ENCODE results near the gene NELL2. TPM values are rescaled to one million over a fixed set of nuclear protein-coding genes. Genes with fewer than 3 reads are reported as not detected.

The NELL2 gene
- total RNA-seq, 1 donor from 2014 or later, result not detected

DNA sequence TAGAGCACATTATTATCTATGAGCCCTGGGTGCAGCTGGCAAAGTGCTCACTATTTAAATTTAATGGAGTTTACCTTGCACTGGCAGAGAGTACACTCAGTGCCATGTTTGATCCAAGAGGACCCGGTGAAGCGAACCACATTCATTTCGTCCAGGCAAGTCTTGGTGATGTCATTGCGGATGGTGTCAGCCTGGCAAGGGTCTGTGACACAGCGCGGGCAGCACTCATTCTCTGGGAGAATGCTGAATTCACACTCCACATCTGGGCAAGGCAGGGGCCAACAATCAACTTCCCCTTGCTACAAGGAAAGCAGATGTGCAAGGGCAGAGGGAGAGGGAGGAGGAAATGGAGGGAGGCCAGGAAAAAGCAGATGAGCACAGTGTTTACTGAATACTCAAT is 356.2 kb downstream of the NELL2 start:
- ATAC-seq (no peak), DNase-seq (ENCODE audit: missing footprints) (no peak)
- intact Hi-C loops (cut with DNase I), result no loop called here

DNA sequence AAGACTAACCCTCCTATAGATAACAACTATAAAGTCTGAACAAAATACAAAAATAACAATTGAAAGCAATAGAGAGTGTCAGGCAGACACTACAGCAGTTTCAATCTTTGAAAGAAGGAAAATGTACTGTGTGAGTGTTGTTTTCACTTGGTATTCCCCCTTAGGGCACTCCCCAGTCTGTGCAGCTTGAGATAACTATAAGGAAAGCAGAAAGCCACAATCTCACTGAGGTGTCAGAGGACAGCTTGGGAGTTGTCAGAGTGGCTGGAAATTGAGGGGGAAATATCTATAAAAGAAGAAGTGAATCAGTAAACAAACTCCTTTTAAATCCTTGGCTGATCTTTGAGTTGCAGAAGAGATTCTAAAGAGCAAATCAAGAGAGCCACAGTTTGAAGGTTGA is 364.8 kb downstream of the NELL2 start:
- no peak for ATAC-seq
- intact Hi-C loops (cut with DNase I), result no loop called here
- DNase-seq (ENCODE audit: missing footprints), result no peak

DNA sequence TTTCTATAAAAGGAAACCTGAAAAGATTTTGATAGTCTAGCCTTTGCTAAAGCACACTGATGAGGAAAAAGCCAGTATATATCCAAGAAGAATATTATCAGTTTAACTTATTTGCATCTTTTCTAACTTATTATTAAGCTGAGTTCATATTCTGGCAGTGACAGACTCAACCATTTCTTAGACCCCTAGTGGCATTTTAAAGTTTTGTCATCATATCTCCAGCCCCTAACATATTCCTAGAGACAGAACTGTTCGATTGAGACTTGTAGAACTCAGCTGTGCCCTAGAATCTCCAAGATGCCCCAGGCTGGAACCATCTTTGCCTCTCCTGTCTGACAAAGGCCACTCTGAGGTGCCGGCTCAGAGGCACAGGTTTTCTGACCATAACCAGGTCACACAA is 365.6 kb downstream of the NELL2 start:
- ATAC-seq (no peak), DNase-seq (ENCODE audit: missing footprints) (no peak)
- intact Hi-C loops (cut with DNase I), result no loop called here

DNA sequence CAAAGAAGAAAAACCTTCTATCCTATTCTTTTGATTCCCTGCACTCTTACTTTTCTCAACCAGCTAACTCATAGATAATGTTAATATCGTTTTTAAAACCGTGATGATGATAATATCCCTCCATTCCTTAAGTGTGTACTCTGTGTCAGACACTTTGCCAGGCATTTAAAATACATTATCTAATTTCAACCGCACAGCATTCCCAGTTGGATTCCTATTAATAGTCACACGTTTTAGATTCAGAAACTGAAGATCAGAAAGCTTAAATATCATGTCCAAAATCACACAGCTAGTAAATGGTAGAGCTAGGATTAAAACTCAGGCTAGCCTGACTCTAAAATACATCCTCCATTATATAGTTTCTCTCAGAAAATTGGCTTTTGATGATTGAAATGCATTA is 366.0 kb downstream of the NELL2 start:
- DNase-seq (ENCODE audit: missing footprints) (no peak), ATAC-seq (no peak)

DNA sequence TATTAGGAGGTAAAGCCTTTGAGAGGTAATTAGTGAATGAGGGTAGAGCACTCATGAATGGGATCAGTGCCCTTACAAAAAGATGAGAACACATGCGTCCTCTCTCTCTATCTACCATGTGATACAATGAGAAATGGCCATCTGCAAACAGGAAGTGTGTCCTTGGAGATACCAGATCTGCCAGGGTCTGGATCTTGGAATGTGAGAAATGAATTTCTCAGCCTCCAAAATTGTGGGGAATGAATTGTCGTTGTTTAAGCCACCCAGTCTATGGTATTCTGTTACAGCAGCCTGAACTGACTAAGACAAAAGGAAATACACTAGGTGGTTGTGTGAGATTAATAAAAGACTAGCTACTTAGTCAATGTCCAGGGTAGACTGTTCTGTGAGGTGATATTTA is 366.6 kb downstream of the NELL2 start:
- ATAC-seq, result no peak
- DNase-seq (ENCODE audit: missing footprints), result no peak
- intact Hi-C loops (cut with DNase I), result no loop called here

More for the DNA sequence above, 366.0 kb downstream of the NELL2 start:
- intact Hi-C loops (cut with DNase I), result no loop called here

DNA sequence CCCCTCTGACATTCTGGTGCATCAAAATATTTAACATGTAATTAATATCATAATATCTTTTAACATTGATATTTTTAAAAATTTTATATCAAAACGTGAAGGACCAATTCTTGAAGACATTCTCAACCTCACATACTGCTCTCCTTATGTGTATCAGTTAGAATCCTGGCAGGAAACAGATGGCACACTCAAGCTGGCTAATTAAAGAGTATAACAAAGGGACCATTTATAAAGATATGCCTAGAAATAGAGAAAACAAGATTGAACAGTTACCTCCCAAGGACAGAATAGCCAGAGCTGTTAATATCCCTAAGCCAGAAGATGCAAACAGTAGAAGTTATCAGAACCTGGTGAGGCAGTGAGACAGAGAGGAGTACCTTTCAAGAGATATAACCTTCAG is 368.7 kb downstream of the NELL2 start:
- ATAC-seq (no peak), DNase-seq (ENCODE audit: missing footprints) (no peak)
- intact Hi-C loops (cut with DNase I), result no loop called here

DNA sequence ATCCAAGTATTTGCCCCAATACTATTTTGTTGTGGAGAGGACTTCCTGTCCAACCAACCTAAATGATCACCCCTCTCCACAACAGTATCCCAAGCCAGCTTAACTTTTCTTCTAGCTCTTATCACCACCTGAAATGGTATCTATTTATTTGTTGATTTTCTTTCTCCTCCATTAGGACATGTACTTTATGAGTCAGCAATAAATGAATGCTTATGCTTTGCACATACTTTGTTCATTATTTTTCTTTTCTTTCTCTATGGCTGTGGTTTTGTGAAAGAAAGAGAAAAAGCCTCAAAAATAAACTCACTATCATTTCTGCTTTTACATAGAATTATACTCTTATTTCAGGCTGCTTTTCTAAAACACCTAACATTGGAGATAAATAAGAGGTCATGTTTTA is 371.3 kb downstream of the NELL2 start:
- intact Hi-C loops (cut with DNase I), result no loop called here
- no peak for ATAC-seq
- no peak for DNase-seq (ENCODE audit: missing footprints)

DNA sequence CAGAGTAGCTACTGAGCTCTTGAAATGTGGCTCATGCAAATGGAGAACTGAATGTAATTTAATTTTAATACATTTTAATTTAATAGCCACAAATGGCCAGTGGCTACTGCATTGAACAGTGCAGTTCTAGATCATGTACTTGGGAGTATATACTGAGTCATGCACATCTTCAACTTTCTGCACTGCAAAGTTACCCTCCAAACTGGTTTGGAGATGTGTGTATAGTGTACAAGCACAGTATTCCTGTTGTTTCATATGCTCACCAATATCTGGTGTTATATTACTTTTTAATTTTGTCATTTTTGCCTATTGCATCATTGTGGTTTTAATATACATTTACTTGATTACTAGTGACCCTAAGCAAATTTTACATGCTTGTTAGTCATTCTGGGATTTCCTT is 372.8 kb downstream of the NELL2 start:
- ATAC-seq, result no peak
- intact Hi-C loops (cut with DNase I), result no loop called here
- no peak for DNase-seq (ENCODE audit: missing footprints)

DNA sequence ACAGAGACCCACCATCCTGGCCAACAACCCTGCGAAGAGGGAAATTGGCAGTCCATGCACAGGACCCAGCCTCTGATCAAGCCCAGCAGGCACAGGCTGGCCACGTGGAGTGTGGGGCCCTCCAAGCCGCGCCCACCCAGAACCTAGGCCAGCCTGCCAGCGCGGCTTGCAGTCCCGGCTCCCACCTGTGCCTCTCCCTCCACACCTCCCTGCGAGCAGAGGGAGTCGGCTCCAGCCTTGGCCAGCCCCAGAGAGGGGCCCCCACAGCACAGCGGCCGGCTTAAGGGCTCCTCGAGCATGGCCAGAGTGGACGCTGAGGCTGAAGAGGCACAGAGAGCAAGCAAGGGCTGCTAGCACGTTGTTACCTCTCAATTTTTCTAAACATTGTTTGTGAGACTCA is 373.4 kb downstream of the NELL2 start:
- intact Hi-C loops (cut with DNase I), result no loop called here
- DNase-seq (ENCODE audit: missing footprints) (no peak), ATAC-seq (no peak)

DNA sequence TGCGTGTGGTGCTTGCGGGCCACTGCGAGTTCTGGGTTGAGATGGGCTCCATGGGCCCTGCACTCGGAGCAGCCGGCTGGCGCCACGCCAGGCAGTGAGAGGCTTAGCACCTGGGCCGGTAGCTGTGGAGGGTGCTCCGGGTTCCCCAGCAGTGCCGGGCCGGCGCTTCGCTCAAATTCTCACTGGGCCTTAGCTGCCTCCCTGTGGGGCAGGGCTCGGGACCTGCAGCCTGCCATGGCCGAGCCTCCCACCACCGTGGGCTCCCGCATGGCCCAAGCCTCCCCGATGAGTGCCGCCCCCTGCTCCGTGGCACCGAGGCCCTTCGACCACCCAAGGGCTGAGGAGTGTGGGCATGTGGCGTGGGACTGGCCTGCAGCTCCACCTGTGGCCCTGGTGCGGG is 375.7 kb downstream of the NELL2 start:
- DNase-seq (ENCODE audit: missing footprints) (peak; percentile 43), ATAC-seq (no peak)
- intact Hi-C loops (cut with DNase I), result no loop called here

DNA sequence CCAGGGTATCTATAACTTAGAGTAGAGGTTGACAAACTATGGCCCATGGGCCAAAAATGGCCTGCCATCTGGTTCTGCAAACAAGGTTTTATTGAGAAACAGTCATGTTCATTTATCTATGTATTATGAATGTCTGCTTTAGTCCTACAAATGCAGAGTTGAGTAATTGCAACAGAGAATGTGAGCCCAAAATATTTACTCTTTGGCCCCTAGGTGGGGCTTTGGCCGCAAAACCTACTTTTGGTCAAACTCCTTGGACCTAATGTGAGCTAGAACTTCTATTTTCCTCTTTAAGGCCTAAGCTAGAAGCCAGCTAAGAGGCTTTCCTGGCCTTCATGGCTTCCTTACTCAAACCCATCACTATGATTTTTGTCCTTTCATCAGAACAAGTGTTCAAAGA is 379.1 kb downstream of the NELL2 start:
- no peak for ATAC-seq
- intact Hi-C loops (cut with DNase I), result no loop called here
- DNase-seq (ENCODE audit: missing footprints), result no peak

DNA sequence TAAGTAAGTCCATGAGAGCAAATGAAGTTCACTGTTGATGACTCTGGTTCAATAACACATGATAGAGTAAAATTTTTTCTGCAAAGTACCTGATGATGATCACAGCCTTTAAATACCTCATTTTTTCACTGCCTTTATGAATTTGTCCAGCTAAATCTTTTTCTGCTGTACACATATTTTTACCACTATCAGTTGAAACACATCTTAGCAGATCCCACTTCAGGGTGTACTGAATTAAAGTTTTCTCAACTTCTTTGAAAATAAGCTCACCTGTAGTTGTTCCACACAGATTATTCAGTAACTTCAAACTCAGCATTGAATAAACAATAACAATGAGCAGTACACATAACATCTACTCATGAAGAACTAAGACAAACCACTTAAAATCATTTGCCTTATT is 385.9 kb downstream of the NELL2 start:
- intact Hi-C loops (cut with DNase I), result no loop called here
- no peak for ATAC-seq
- no peak for DNase-seq (ENCODE audit: missing footprints)

DNA sequence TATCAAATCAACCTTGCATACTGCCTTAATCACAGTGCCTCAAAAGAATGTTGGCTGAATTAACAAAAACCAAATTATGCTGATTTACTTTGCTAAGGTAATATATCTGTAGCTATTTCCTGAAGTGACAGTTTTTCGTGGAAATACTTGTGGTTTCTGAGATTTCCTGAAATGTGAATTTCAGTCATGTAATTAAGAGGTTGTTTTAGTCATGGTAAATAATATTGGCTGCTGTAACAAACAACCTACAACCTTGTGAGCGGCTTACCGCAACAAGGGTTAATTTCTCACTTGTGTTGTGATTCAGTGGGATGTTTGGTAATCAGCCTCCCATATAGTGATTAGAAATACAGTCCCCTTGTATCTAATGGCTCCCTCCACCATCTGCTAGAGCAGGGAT is 387.9 kb downstream of the NELL2 start:
- intact Hi-C loops (cut with DNase I), result no loop called here
- no peak for ATAC-seq
- DNase-seq (ENCODE audit: missing footprints), result no peak

DNA sequence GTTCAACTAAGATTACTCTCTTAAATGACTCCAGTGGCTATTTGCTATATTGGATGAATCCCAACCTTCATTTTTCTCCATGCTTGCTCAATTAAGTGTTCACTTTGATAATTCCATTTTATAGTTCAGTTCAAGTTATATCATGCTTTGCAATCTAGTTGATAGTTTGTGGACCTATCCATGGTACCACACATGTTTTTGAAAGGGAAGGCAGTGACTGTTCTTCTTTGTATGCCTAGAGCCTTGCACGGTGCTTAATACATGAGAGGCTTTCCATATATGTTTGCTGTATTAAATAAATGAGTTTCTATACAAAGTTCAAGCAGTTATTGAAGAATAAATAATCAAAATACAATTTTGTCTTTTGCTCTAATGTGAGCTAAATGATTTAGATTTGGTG is 391.3 kb downstream of the NELL2 start:
- ATAC-seq (no peak), DNase-seq (ENCODE audit: missing footprints) (no peak)
- intact Hi-C loops (cut with DNase I), result no loop called here

DNA sequence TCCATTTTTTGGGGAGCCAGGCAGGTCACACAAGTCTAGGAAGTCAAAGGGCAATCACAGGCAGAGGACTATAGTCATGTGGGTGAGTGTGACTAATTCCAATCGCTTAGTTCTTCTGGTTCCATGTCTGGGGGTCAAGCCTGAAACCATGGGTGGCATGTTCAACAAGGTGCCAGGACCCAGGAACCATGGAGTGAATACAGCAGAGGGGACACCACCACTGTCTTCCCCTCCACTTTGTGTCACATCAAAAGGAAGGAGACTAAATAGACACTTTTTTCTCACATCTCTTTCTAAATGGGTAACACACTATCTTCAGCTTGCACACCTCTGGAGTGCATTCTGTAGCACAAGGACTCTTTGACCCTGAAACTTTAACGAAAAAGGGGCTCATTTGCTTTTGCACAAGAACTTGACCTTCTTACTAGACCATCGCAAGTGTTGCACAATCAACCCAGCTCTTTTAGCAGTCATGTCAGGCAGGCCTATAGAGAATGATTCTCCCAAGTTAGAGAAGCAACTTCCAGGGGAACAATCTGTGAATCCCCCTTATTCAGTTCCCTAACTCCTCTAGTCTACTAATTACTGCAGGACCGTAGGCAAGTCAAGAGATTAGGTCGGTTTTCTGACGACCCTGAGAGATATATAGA is 398.7 kb downstream of the NELL2 start:
- intact Hi-C loops (cut with DNase I), result no loop called here
- no peak for ATAC-seq
- DNase-seq (ENCODE audit: missing footprints), result no peak

DNA sequence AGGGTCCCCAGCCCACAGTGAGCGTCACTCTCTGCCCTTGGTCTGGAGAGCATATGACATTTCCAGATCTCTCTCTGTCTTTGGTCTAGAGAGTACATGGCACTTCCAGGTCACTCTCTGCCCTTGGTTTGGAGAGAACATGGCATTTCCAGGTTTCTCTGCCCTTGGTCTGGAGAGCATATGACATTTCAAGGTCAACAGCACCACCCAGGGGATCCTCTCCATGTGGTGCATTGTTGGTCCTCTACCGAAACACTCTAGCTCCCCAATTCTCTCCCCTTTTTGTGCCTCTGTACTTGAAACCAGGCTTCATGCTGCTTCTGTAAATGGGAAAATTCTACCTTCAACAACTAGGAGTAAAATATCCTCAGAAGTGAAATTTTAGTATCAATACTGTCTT is 399.4 kb downstream of the NELL2 start:
- DNase-seq (ENCODE audit: missing footprints) (no peak), ATAC-seq (no peak)
- intact Hi-C loops (cut with DNase I), result no loop called here

DNA sequence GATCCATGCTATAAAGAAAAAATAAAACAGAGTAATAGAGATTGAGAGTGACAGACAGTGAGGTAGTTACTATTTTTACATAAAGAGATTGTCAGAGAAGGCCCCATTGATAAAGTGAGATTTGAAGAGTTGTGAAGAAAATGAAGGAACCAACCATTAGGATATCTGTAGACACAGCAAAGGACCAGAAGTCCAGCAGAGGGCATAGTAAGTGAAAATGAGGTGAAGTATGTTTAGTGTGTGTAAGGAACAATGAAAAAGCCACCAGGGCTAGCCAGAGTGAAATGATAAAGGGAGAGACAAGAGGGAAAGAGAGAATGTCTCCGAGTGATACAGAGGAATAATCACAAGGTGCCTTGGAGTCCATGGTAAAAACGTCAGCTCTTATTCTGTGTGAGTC is 411.0 kb downstream of the NELL2 start:
- DNase-seq (ENCODE audit: missing footprints) (no peak), ATAC-seq (no peak)
- intact Hi-C loops (cut with DNase I), result no loop called here

DNA sequence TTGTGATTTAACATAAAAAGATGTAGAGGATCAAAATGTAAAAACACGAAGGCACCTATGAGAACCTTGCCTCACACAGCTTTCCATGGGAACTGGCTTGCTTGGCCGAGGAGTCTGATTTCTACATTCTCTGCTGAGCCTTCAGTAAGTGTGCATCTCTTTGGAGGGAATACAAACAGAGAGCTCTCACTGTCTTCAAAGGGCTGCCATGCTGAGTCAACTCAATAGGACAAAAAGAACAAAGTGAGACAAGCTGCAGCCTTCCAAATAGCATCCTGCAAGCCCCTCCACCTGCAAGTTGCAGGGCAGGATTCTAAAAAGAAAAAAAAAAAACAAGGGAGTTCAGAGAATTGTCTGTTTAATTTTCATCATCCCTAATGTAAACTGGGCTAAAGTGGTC is 411.9 kb downstream of the NELL2 start:
- intact Hi-C loops (cut with DNase I), result no loop called here
- DNase-seq (ENCODE audit: missing footprints), result no peak
- no peak for ATAC-seq

DNA sequence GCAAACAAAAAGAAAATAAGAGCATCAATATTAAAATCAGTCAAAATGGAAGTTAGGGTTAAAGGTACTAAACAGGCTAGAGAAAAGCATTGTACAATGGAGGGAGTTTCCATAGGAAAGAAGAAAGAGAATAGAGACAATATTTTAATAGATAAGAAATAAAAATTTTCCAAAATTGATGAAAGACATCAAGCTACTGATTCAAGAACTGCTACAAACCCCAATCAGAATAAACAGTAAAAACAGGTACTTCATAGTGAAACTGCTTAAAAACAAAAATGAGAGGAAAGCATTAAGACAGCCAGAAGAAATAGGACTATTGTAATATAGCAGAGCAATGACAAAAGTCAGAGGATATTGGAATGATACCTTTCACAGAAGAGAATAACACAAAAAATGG is 413.4 kb downstream of the NELL2 start:
- no peak for ATAC-seq
- no peak for DNase-seq (ENCODE audit: missing footprints)
- intact Hi-C loops (cut with DNase I), result no loop called here

DNA sequence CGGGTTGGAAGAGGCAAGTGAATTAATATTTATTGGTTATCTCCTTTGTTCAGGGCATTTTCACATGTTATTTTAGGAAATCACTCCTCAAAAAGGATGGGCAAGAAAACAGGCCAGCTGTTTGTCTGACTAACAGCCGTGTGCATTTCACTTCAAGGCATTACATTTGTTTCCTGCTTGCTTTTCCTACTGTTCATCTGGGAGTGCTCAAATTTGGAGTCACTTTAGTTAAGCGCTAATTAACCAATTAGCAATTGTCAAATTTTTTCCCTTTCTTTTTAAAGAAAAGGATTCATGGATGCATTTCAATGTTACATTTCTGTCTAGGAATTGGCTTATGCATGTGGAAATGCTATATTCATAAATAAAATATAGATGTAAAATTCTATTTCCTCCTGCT is 415.9 kb downstream of the NELL2 start:
- intact Hi-C loops (cut with DNase I), result no loop called here
- no peak for DNase-seq (ENCODE audit: missing footprints)
- no peak for ATAC-seq

DNA sequence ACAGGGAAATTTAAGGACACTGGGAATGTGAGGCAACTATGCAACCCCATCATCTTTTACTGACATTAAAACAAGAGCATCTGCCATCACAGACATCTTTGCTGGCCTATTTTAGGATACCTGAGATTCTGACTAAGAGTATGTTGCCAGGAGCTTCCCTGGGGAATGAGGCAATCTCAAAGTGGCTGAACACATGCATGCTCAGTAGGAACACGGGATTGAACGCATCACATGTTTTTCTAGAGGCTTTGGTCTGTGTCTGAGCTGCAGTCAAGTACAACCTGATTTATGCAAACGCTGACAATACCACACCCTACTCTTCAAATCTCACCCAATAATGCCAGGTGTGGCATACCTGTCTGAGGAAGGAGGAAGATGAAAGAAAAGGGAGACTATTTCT is 416.5 kb downstream of the NELL2 start:
- no peak for DNase-seq (ENCODE audit: missing footprints)
- ATAC-seq, result no peak
- intact Hi-C loops (cut with DNase I), result no loop called here
